GM19438 (cell line): Measurements from ENCODE around the gene CTSO.

Source experiments
- ATAC-seq: cut with Tn5 transposase; IDR thresholded peaks from one replicate; pipeline ENCODE4 v1.9.1; 2021; ENCODE audit warnings: low read depth; ENCODE audit not compliant: unreplicated experiment

CTSO gene

GRCh38 chr4:155875878-155876277, 77.8 kb downstream of the CTSO start:
- no peak for ATAC-seq
